Vagina (tissue), 2 donors: ENCODE data around the gene CLDN11. TPM values are rescaled to one million over a fixed set of nuclear protein-coding genes. Genes with fewer than 3 reads are reported as not detected.
A peak's percentile ranks its signal among the peaks of the same experiment; 100 is the strongest.

Source experiments
- DNase-seq, 2 donors: peaks; one replicate each; pipeline ENCODE4 v3.0.0-alpha.2; 2017; ENCODE audit errors: extremely low spot score in 2 of 2
- H3K27ac ChIP-seq: fragments of 200-600 bp; sonication (generic); one replicate; pipeline ENCODE4 v1.5.1; 2019
- H3K27me3 ChIP-seq: fragments of 200-600 bp; sonication (generic); one replicate; pipeline ENCODE4 v1.5.1; 2019
- H3K36me3 ChIP-seq, 2 donors: fragments of 200-600 bp; sonication (generic); one replicate each; pipeline ENCODE4 v1.5.1; 2017 to 2019
- H3K4me1 ChIP-seq: fragments of 200-600 bp; sonication (generic); one replicate; pipeline ENCODE4 v1.5.1; 2019
- H3K4me3 ChIP-seq, 2 donors: fragments of 200-600 bp; sonication (generic); 1 replicate in 1 of 2; 2 replicates in 1 of 2; pipeline ENCODE4 v1.5.1; 2016 to 2019
- H3K9me3 ChIP-seq: fragments of 200-600 bp; sonication (generic); one replicate; pipeline ENCODE4 v1.5.1; 2019
- CTCF ChIP-seq, 3 experiments: fragments of 450-650 bp in 2 of 3; fragments of 200-600 bp in 1 of 3; sonication (generic) in 1 of 3; IDR thresholded peaks; one replicate each; pipeline ENCODE4 v1.5.1; 2017 to 2019; ENCODE audit warnings: antibody characterized with exemption in 3 of 3, mild to moderate bottlenecking in 2 of 3, moderate library complexity in 2 of 3
- POLR2A ChIP-seq, 2 donors: fragments of 450-650 bp; IDR thresholded peaks; one replicate each; pipeline ENCODE4 v1.6.1; 2017; ENCODE audit warnings: antibody characterized with exemption in 2 of 2, mild to moderate bottlenecking in 2 of 2, moderate library complexity in 2 of 2
- POLR2AphosphoS5 ChIP-seq, 2 donors: sonication (generic); formaldehyde crosslinking; IDR thresholded peaks; one replicate each; pipeline ENCODE4 v1.9.0; 2017; ENCODE audit warnings: antibody characterized with exemption in 2 of 2, mild to moderate bottlenecking in 2 of 2, low read depth in 1 of 2; ENCODE audit not compliant: insufficient read depth in 1 of 2
- intact Hi-C: fragments of 100-400 bp; cut with DNase I; formaldehyde crosslinking; loops from one replicate; pipeline ENCODE4 v1.15.1; 2023
- total RNA-seq: library from RNA; depleted of rRNA; stranded (reverse); fragments of >200 nt; gene quantifications from one replicate; pipeline ENCODE4 v1.2.3, GENCODE V29; 2016

CLDN11 gene
- total RNA-seq, 1 donor from 2014 or later: 136 TPM

GRCh38 chr3:170471149-170471548 is 52.5 kb downstream of the CLDN11 start:
- no peaks in the 10 kb centered on the region for H3K27me3 ChIP-seq
- H3K27ac ChIP-seq: peak overlapping the region; percentile 45
- no peak overlapping the region for H3K4me3 ChIP-seq
- H3K4me1 ChIP-seq: peaks cover 49% of the 10 kb centered on the region
- H3K9me3 ChIP-seq: no peaks in the 10 kb centered on the region
- TF ChIP-seq POLR2AphosphoS5 (IDR thresholded peaks at IDR 0.05; ENCODE audit: insufficient read depth in 1 of 2, low read depth in 1 of 2) (no peak), POLR2A (IDR thresholded peaks at IDR 0.05) (no peak), CTCF (IDR thresholded peaks at IDR 0.05) (no peak)
- H3K36me3 ChIP-seq: no peaks in the 10 kb centered on the region
- DNase-seq: no peak
- intact Hi-C loops: no loop called here

GRCh38 chr3:170473358-170473757 is 54.7 kb downstream of the CLDN11 start:
- Histone ChIP-seq H3K4me3 (no peak overlapping the region), H3K4me1 (peaks cover 42% of the 10 kb centered on the region), H3K36me3 (no peaks in the 10 kb centered on the region), H3K27ac (no peak overlapping the region), H3K27me3 (no peaks in the 10 kb centered on the region), H3K9me3 (no peaks in the 10 kb centered on the region)
- intact Hi-C loops: no loop called here
- DNase-seq: no peak
- no peak for TF ChIP-seq CTCF (IDR thresholded peaks at IDR 0.05)
- TF ChIP-seq POLR2AphosphoS5 (IDR thresholded peaks at IDR 0.05; ENCODE audit: insufficient read depth in 1 of 2, low read depth in 1 of 2): no peak
- TF ChIP-seq POLR2A (IDR thresholded peaks at IDR 0.05): no peak

DNA sequence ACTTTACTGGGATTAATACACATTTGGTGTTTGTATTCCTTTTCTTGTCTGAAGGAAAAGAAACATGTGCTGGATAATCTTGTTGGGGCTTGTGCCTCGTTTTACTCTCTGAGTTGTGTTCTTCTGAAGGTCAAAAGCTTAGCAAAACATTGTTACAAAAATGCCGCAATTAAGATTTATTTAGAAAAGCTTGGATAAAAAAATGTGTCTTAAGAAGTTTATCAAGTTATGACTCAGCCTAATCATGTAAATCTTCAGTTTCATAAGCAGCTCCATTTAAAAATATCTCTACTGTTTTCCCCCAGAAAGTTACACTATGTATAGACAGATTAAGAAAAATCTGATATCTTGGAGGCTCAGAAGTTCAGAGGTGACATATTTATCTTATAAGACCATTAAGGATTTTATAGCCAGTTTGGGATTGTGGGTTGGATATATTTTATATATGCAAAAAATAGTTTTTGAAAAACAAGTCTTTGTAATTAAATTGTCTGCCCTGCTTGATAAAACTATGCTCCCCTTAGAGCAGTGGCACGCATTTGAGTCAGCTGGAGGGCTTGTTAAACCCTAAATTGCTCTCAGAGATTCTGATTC is 56.5 kb downstream of the CLDN11 start:
- H3K36me3 ChIP-seq: no peaks in the 10 kb centered on the region
- H3K9me3 ChIP-seq: no peaks in the 10 kb centered on the region
- H3K4me3 ChIP-seq: no peak overlapping the region
- intact Hi-C loops: no loop called here
- H3K27me3 ChIP-seq: no peaks in the 10 kb centered on the region
- TF ChIP-seq POLR2AphosphoS5 (IDR thresholded peaks at IDR 0.05; ENCODE audit: insufficient read depth in 1 of 2, low read depth in 1 of 2) (peak in 1 of 2 donors; percentile 22), CTCF (IDR thresholded peaks at IDR 0.05) (no peak)
- no peak for DNase-seq
- peaks cover 27% of the 10 kb centered on the region for H3K4me1 ChIP-seq
- H3K27ac ChIP-seq: peak overlapping the region; percentile 49

DNA sequence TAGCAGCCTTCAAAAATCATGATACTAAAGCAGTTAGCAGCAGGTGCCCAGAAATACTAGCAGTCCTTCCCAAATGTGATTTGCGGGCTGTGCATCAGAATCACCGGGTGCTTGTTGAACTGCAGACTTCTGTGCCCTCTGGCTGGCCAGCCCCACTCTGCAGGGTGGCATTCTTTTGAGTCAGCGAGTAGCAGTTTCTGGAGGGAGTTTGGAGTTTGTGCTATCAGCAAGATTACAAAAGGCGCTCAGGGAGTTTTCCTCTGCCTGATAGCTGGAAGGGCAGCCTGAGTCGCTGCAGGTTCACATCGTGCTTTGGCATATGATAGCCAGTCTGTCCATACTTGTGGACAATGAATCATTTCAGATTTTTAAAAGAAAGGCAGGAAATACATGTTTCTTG is 57.6 kb downstream of the CLDN11 start:
- TF ChIP-seq POLR2AphosphoS5 (IDR thresholded peaks at IDR 0.05; ENCODE audit: insufficient read depth in 1 of 2, low read depth in 1 of 2) (no peak), POLR2A (IDR thresholded peaks at IDR 0.05) (no peak), CTCF (IDR thresholded peaks at IDR 0.05) (no peak)
- Histone ChIP-seq H3K27ac (no peak overlapping the region), H3K4me1 (peaks cover 23% of the 10 kb centered on the region), H3K9me3 (no peaks in the 10 kb centered on the region), H3K36me3 (no peaks in the 10 kb centered on the region), H3K4me3 (no peak overlapping the region), H3K27me3 (no peaks in the 10 kb centered on the region)
- intact Hi-C loops: no loop called here
- no peak for DNase-seq

DNA sequence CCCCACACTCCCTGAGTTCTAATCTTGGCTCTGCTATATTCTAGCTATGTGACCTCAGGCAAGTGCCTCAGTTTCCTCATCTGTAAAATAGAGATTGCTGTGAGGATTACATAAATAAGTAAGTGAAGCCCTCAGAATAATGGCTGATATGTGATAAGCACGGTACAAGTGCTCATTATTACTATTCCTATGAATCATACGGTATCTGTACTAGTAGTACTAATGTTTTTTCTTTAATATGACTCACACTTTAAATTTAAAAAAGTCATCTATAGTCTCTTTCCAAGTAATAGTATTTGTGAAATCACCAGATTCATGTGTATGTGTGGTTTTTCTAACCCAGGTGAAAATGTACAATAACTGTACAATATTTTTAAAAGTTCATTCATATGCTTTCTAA is 58.7 kb downstream of the CLDN11 start:
- TF ChIP-seq POLR2AphosphoS5 (IDR thresholded peaks at IDR 0.05; ENCODE audit: insufficient read depth in 1 of 2, low read depth in 1 of 2): no peak
- no peak for TF ChIP-seq POLR2A (IDR thresholded peaks at IDR 0.05)
- no peak for TF ChIP-seq CTCF (IDR thresholded peaks at IDR 0.05)
- no peak overlapping the region for H3K4me3 ChIP-seq
- no peaks in the 10 kb centered on the region for H3K27me3 ChIP-seq
- no peaks in the 10 kb centered on the region for H3K36me3 ChIP-seq
- no peak for DNase-seq
- peaks cover 22% of the 10 kb centered on the region for H3K4me1 ChIP-seq
- H3K27ac ChIP-seq: no peak overlapping the region
- intact Hi-C loops: no loop called here
- H3K9me3 ChIP-seq: no peaks in the 10 kb centered on the region
